Calu3 (cell line): ENCODE data around the gene CLIP2. TPM values are rescaled to one million over a fixed set of nuclear protein-coding genes. Genes with fewer than 3 reads are reported as not detected.
"Not testable (repeated sequence)": the region's sequence is repeated elsewhere in the genome, so short reads cannot be mapped to it uniquely, and the experiment has no call there.

Experiments
- BruUV-seq: library from RNA; stranded (reverse); fragments of 400-500 nt; replicated peaks from 2 replicates; lab custom pipeline; 2021; lab: Mats Ljungman, UMichigan
- CTCF ChIA-PET: fragments of 300-600 bp; sonication (Branson Sonifier 250); formaldehyde crosslinking; loops from one replicate; lab custom pipeline; 2022; ENCODE audit warnings: antibody characterized with exemption; lab: Charles Lee
- DNase-seq: peaks from one replicate; pipeline ENCODE4 v3.0.0; 2022
- H3K27ac Mint-ChIP-seq: one replicate; pipeline ENCODE4 v1.8.0; 2022; ENCODE audit warnings: mixed read lengths; ENCODE audit not compliant: unreplicated experiment
- H3K27me3 Mint-ChIP-seq: one replicate; pipeline ENCODE4 v1.8.0; 2022; ENCODE audit warnings: mixed read lengths; ENCODE audit not compliant: unreplicated experiment
- H3K36me3 Mint-ChIP-seq: one replicate; pipeline ENCODE4 v1.8.0; 2022; ENCODE audit warnings: mild to moderate bottlenecking, moderate library complexity, mixed read lengths; ENCODE audit not compliant: insufficient read depth, unreplicated experiment
- H3K4me1 Mint-ChIP-seq: one replicate; pipeline ENCODE4 v1.8.0; 2022; ENCODE audit warnings: mild to moderate bottlenecking, low read depth, mixed read lengths; ENCODE audit not compliant: unreplicated experiment
- H3K4me3 Mint-ChIP-seq: one replicate; pipeline ENCODE4 v1.8.0; 2022; ENCODE audit warnings: mild to moderate bottlenecking, low read depth, moderate library complexity, mixed read lengths; ENCODE audit not compliant: unreplicated experiment
- H3K9me3 Mint-ChIP-seq: one replicate; pipeline ENCODE4 v1.8.0; 2022; ENCODE audit warnings: low read depth, mixed read lengths; ENCODE audit not compliant: unreplicated experiment
- intact Hi-C: fragments of 100-400 bp; cut with micrococcal nuclease; formaldehyde crosslinking; loops from one replicate; pipeline ENCODE4 v1.10.0; 2022; ENCODE audit not compliant: unreplicated experiment
- total RNA-seq: library from RNA; stranded (reverse); gene quantifications from 2 replicates; pipeline ENCODE4 v1.2.3, GENCODE V29; 2022
- TF ChIP-seq, protein P1 (sequence below): fragments of 200-600 bp; IDR thresholded peaks from one replicate; pipeline ENCODE4 v1.8.0; 2022; ENCODE audit warnings: antibody characterized with exemption; ENCODE audit not compliant: unreplicated experiment

CLIP2 gene
- total RNA-seq, 1 experiment from 2014 or later: 22.4 TPM

DNA sequence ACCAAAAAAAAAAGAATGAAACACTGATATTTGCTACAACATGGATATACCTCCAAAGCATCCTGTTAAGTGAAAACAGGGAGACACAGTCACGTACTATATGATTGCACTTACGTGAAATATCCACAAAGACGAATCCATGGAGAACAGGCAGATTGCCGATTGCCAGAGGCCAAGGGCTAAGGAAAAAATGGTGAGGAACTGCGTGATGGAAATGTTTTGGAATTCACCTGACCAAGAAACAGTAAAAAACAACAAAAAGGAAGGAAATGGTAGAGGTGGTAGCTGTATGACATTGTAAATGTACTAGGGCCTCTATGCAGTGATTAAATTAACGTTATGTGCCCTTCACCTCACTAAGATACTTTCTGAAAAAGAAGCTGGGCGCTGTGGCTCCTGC, 120.4 kb downstream of the CLIP2 start:
- TF ChIP-seq, protein P1, sequence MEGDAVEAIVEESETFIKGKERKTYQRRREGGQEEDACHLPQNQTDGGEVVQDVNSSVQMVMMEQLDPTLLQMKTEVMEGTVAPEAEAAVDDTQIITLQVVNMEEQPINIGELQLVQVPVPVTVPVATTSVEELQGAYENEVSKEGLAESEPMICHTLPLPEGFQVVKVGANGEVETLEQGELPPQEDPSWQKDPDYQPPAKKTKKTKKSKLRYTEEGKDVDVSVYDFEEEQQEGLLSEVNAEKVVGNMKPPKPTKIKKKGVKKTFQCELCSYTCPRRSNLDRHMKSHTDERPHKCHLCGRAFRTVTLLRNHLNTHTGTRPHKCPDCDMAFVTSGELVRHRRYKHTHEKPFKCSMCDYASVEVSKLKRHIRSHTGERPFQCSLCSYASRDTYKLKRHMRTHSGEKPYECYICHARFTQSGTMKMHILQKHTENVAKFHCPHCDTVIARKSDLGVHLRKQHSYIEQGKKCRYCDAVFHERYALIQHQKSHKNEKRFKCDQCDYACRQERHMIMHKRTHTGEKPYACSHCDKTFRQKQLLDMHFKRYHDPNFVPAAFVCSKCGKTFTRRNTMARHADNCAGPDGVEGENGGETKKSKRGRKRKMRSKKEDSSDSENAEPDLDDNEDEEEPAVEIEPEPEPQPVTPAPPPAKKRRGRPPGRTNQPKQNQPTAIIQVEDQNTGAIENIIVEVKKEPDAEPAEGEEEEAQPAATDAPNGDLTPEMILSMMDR: no peak
- CTCF ChIA-PET: no interaction called here
- no peak for DNase-seq
- H3K9me3 Mint-ChIP-seq: no peaks in the 10 kb centered on the region
- intact Hi-C loops: no loop called here
- no peak overlapping the region for H3K27ac Mint-ChIP-seq
- H3K4me1 Mint-ChIP-seq: no peaks in the 10 kb centered on the region
- no peak overlapping the region for H3K4me3 Mint-ChIP-seq
- H3K36me3 Mint-ChIP-seq: peaks cover 16% of the 10 kb centered on the region
- BruUV-seq: no TSS peak
- no peaks in the 10 kb centered on the region for H3K27me3 Mint-ChIP-seq

DNA sequence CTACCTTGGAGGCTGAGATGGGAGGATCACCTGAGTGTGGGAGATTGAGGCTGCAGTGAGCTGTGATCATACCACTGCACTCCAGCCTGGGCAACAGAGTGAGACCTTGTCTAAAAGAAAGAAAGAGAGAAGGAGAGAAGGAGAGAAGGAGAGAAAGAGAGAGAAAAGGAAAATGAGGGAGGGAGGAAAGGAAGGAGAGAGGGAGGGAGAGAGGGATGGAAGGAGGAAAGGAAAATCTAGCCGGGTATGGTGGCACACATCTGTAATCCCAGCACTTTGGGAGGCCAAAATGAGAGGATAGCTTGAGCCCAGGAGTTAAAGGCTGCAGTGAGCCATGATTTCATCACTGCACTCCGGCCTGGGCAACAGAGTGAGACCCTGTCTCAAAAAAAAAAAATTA, 121.6 kb downstream of the CLIP2 start:
- no peaks in the 10 kb centered on the region for H3K4me1 Mint-ChIP-seq
- H3K27me3 Mint-ChIP-seq: no peaks in the 10 kb centered on the region
- no peak overlapping the region for H3K27ac Mint-ChIP-seq
- no peaks in the 10 kb centered on the region for H3K9me3 Mint-ChIP-seq
- DNase-seq: no peak
- no TSS peak for BruUV-seq
- CTCF ChIA-PET: no interaction called here
- TF ChIP-seq, protein P1: no peak
- intact Hi-C loops: loop anchor here (10.0 kb wide), 2 partner anchors 114 to 154 kb away; no protein-coding TSS in a partner anchor
- H3K4me3 Mint-ChIP-seq: no peak overlapping the region
- H3K36me3 Mint-ChIP-seq: peaks cover 16% of the 10 kb centered on the region

DNA sequence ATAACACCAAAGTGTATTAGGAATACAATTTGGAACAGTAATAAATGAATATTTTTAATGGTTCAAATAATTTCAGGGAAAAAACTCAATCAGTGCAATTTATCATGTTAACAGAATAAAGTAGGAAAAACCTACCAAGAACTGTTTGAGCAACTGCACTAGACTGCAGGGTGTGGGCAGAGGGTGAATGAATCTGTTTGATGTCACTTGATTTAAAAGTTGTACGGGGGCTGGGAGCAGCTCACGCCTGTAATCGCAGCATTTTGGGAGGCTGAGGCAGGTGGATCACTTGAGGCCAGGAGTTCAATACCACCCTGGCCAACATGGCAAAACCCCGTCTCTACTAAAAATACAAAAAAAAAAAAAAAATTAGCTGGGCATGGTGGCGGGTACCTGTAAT, 122.4 kb downstream of the CLIP2 start:
- H3K36me3 Mint-ChIP-seq: peaks cover 10% of the 10 kb centered on the region
- H3K4me1 Mint-ChIP-seq, CTCF ChIA-PET, BruUV-seq, DNase-seq, H3K4me3 Mint-ChIP-seq, H3K27ac Mint-ChIP-seq, H3K9me3 Mint-ChIP-seq, H3K27me3 Mint-ChIP-seq: not testable (repeated sequence)
- intact Hi-C loops: loop anchor here (10.0 kb wide), 2 partner anchors 113 to 153 kb away; no protein-coding TSS in a partner anchor

DNA sequence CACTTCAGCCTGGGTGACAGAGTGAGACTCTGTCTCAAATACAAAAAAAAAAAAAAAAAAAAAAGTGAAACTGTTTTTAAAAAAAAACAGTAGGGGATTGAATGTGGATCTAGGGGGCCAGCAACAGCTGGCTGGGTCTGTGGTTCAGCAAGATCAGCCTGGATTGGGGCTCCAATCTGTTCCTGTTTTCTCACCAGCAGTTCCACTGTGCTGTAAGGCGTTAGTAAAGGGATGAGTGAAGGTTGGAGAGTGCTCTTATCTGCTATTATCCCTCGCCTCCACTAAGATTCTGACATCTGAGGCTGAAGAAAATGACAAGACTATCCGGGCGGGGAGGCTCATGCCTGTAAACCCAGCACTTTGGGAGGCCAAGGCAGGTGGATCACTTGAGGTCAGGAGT, 122.8 kb downstream of the CLIP2 start:
- intact Hi-C loops: loop anchor here (10.0 kb wide), 2 partner anchors 113 to 153 kb away; no protein-coding TSS in a partner anchor
- CTCF ChIA-PET: no interaction called here
- Mint-ChIP-seq H3K4me1 (no peaks in the 10 kb centered on the region), H3K27ac (no peak overlapping the region), H3K27me3 (no peaks in the 10 kb centered on the region), H3K36me3 (peaks cover 10% of the 10 kb centered on the region), H3K4me3 (no peak overlapping the region), H3K9me3 (no peaks in the 10 kb centered on the region)
- DNase-seq: no peak
- no TSS peak for BruUV-seq
- TF ChIP-seq, protein P1: no peak

DNA sequence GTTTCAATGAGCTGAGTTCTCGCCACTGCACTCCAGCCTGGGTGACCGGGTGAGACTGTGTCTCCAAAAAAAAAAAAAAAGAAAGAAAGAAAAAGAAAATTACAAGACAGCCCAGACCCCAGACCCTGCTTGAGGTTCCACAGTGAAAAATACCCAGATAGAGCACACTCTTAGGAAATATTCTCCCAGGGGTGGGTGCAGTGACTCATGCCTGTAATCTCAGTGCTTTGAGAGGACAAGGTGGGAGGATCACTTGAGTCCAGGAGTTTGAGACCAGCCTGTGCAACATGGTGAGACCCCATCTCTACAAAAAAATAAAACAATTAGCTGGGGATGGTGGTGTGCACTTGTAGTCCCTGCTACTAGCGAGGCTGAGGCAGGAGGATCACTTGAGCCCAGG, 123.4 kb downstream of the CLIP2 start:
- Mint-ChIP-seq H3K27ac (no peak overlapping the region), H3K9me3 (no peaks in the 10 kb centered on the region), H3K36me3 (peaks cover 10% of the 10 kb centered on the region), H3K27me3 (no peaks in the 10 kb centered on the region), H3K4me1 (no peaks in the 10 kb centered on the region), H3K4me3 (no peak overlapping the region)
- CTCF ChIA-PET: interaction anchor here (0.8 kb wide), 1 partner anchor 216 kb away, joined by 3 read pairs; no protein-coding TSS in a partner anchor
- intact Hi-C loops: loop anchor here (10.0 kb wide), 2 partner anchors 112 to 152 kb away; no protein-coding TSS in a partner anchor
- TF ChIP-seq, protein P1: no peak
- DNase-seq: no peak
- BruUV-seq: no TSS peak

DNA sequence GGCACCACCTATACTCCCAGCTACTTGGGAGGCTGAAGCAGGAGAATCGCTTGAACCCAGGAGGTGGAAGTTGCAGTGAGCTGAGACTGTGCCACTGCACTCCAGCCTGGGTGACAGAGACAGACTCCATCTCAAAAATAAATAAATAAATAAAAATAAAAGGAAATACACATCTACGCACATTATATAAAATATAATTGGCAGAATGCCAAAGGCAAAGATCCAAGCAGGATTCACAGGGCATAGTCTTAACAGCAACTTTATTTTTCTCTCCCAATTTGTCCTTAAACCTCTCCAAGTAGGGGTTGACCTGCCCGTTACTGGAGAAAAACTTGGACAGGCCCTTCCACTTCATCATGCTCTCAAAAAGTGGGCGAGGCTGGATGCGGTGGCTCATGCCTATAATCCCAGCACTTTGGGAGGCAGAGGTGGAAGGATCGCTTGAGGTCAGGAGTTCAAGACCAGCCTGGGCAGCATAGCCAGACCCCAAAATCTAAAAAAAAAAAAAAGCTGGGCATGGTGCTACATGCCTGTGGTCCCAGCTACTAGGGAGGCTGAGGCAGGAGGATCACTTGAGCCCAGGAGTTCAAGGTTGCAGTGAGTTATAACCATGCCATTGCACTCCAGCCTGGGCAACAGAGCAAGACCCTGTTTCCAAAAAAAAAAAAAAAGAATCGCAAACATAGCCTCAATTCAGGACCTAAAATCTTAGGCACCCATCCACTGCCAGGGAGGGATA, 125.6 kb downstream of the CLIP2 start:
- not testable (repeated sequence) for H3K27me3 Mint-ChIP-seq, H3K4me1 Mint-ChIP-seq, H3K4me3 Mint-ChIP-seq, H3K9me3 Mint-ChIP-seq, H3K27ac Mint-ChIP-seq, BruUV-seq, H3K36me3 Mint-ChIP-seq, DNase-seq
- intact Hi-C loops: loop anchor here (10.0 kb wide), 2 partner anchors 110 to 150 kb away; no protein-coding TSS in a partner anchor
- CTCF ChIA-PET: interaction anchor here (0.6 kb wide), 1 partner anchor 152 kb away, joined by 4 read pairs; no protein-coding TSS in a partner anchor
